ENCODE measurements around the gene NDE1.

Gene NDE1

DNA sequence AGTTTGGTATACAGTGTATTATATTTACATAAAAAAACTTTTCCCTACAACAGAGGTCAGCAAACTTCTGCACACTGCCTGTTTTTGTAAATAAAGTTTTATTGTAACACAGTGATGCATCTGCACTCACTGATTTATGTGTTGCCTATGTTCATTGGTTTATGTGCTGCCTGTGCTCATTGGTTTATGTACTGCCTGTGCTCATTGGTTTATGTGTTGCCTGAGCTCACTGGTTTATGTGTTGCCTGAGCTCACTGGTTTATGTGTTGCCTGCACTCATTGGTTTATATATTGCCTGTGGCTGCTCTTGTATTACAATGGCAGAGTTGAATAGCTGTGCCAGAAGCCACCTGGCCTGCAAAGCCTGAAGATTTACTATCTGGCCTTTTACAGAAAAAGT is 125.2 kb downstream of the NDE1 start:
- H3K4me2 ChIP-seq (ENCODE audit: low read length) = no peak overlapping the region
- H3K4me3 ChIP-seq (ENCODE audit: low read depth, low read length, poor library complexity, severe bottlenecking) = no peak overlapping the region
- H3K27ac ChIP-seq (ENCODE audit: low read depth, low read length, poor library complexity, severe bottlenecking) = no peak overlapping the region
- H3K79me2 ChIP-seq (ENCODE audit: insufficient read depth, low read length) = no peaks in the 10 kb centered on the region
- no peaks in the 10 kb centered on the region for H4K20me1 ChIP-seq (ENCODE audit: insufficient read depth, low read length)
- H3K9ac ChIP-seq (ENCODE audit: low read length) = no peak overlapping the region
- H3K9me2 ChIP-seq (ENCODE audit: low read depth, low read length) = no peaks in the 10 kb centered on the region
- H3K27me3 ChIP-seq (ENCODE audit: insufficient read depth, low read length) = no peaks in the 10 kb centered on the region
- H3K4me1 ChIP-seq (ENCODE audit: insufficient read depth, low read length, severe bottlenecking) = no peaks in the 10 kb centered on the region
- H3K9me3 ChIP-seq (ENCODE audit: low read length) = no peaks in the 10 kb centered on the region
- H3F3A ChIP-seq (ENCODE audit: insufficient read depth, low read length) = no peaks in the 10 kb centered on the region
- TF ChIP-seq CTCF (IDR thresholded peaks at IDR 0.05; ENCODE audit: low read length) = no peak
- no peak for TF ChIP-seq EZH2 (IDR thresholded peaks at IDR 0.05; ENCODE audit: borderline replicate concordance, low read length)
- no peak overlapping the region for H2AFZ ChIP-seq (ENCODE audit: low read length)
- no peaks in the 10 kb centered on the region for H3K36me3 ChIP-seq (ENCODE audit: insufficient read depth, low read length)

DNA sequence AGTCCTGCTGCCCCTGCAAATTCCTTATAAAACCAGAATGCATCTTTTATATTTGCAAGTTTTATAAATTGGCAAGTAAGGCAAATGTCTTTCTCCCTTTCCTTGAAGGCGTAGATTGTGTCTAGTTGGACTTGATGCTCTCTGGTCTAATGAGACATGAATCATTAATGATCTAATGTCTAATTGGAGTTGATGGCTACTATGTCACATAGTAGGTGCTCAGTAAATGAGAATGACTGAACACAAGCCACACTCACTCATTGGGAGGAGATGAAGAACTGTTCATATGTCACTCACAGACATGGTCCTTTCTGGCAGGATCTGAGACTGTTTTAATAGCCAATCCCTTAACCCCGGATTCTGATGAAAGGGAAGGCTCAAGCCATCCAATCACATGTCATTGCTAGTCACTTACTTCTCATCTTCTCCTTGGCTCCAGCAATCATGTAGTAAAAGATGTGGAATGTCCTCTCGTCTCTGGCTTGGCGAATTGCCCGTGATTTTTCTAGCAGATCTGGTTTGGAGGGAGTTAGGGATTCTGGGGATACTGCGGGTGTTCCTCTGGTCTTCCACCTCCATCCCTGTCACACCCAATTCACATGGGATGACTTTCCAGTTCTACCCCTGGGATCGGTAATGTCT is 125.7 kb downstream of the NDE1 start:
- H4K20me1 ChIP-seq (ENCODE audit: insufficient read depth, low read length) = no peaks in the 10 kb centered on the region
- H3K9ac ChIP-seq (ENCODE audit: low read length) = no peak overlapping the region
- H2AFZ ChIP-seq (ENCODE audit: low read length) = no peak overlapping the region
- H3K36me3 ChIP-seq (ENCODE audit: insufficient read depth, low read length) = no peaks in the 10 kb centered on the region
- no peaks in the 10 kb centered on the region for H3K27me3 ChIP-seq (ENCODE audit: insufficient read depth, low read length)
- no peaks in the 10 kb centered on the region for H3K4me1 ChIP-seq (ENCODE audit: insufficient read depth, low read length, severe bottlenecking)
- no peak overlapping the region for H3K4me3 ChIP-seq (ENCODE audit: low read depth, low read length, poor library complexity, severe bottlenecking)
- TF ChIP-seq EZH2 (IDR thresholded peaks at IDR 0.05; ENCODE audit: borderline replicate concordance, low read length) (no peak), CTCF (IDR thresholded peaks at IDR 0.05; ENCODE audit: low read length) (no peak)
- H3F3A ChIP-seq (ENCODE audit: insufficient read depth, low read length) = no peaks in the 10 kb centered on the region
- H3K79me2 ChIP-seq (ENCODE audit: insufficient read depth, low read length) = no peaks in the 10 kb centered on the region
- no peaks in the 10 kb centered on the region for H3K9me2 ChIP-seq (ENCODE audit: low read depth, low read length)
- no peak overlapping the region for H3K4me2 ChIP-seq (ENCODE audit: low read length)
- H3K9me3 ChIP-seq (ENCODE audit: low read length) = no peaks in the 10 kb centered on the region
- no peak overlapping the region for H3K27ac ChIP-seq (ENCODE audit: low read depth, low read length, poor library complexity, severe bottlenecking)
